Right atrium auricular region (tissue), 2 donors: ENCODE results near the gene PGK1. TPM values are rescaled to one million over a fixed set of nuclear protein-coding genes. Genes with fewer than 3 reads are reported as not detected.
"Not testable (repeated sequence)": the region's sequence is repeated elsewhere in the genome, so short reads cannot be mapped to it uniquely, and the experiment has no call there.

Experiments used
- DNase-seq: peaks from one replicate; pipeline ENCODE4 v3.0.0-alpha.2; 2019; ENCODE audit warnings: low spot score
- H3K27ac ChIP-seq, 2 donors: fragments of 200-600 bp; sonication (generic); 1 replicate in 1 of 2; 2 replicates in 1 of 2; pipeline ENCODE4 v1.5.1; 2016 to 2019
- H3K27me3 ChIP-seq, 2 donors: fragments of 200-600 bp; sonication (generic); one replicate each; pipeline versions ENCODE4 v1.5.1 to v1.6.0; 2017 to 2019
- H3K36me3 ChIP-seq: fragments of 200-600 bp; sonication (generic); one replicate; pipeline ENCODE4 v1.5.1; 2016
- H3K4me1 ChIP-seq, 2 donors: fragments of 200-600 bp; sonication (generic); one replicate each; pipeline versions ENCODE4 v1.5.1 to v1.6.0; 2017 to 2019
- H3K4me3 ChIP-seq, 2 donors: fragments of 200-600 bp; sonication (generic); 1 replicate in 1 of 2; 2 replicates in 1 of 2; pipeline ENCODE4 v1.5.1; 2017 to 2019; ENCODE audit warnings: mild to moderate bottlenecking in 1 of 2, moderate library complexity in 1 of 2
- H3K9me3 ChIP-seq, 2 donors: fragments of 200-600 bp; sonication (generic); one replicate each; pipeline ENCODE4 v1.5.1; 2019
- total RNA-seq, 2 donors: library from RNA; depleted of rRNA; stranded (reverse); fragments of >200 nt; gene quantifications; one replicate each; pipeline ENCODE4 v1.1.0, GENCODE V29; 2016
- TF ChIP-seq, protein P1 (sequence below), 2 donors: fragments of 200-600 bp; sonication (generic); IDR thresholded peaks; one replicate each; pipeline ENCODE4 v1.5.1; 2019; ENCODE audit warnings: antibody characterized with exemption in 2 of 2

PGK1 gene
- total RNA-seq, 2 donors from 2014 or later = 197 to 263 TPM

DNA sequence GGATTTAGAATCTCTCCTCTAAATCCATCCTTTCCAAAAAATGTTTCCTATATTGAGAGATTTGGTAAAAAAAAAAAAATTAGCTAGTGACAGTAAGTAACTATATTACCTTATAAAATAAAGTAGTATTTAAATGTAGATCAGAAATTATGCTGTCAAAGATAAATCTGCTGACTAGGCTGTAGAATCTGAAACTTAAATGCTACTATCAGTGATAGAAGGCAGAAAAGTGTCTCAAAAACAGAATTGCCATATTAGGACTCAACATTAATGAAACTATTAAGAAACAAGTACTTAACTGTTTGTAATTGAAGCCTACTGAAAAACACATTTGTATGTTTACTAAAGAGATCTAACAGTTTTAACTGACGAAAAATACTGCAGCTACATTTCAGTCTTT is 27.1 kb downstream of the PGK1 start:
- H3K27me3 ChIP-seq = no peaks in the 10 kb centered on the region
- no peak overlapping the region for H3K27ac ChIP-seq
- no peak overlapping the region for H3K4me3 ChIP-seq
- no peaks in the 10 kb centered on the region for H3K9me3 ChIP-seq
- peaks cover 14% of the 10 kb centered on the region for H3K36me3 ChIP-seq
- TF ChIP-seq, protein P1, sequence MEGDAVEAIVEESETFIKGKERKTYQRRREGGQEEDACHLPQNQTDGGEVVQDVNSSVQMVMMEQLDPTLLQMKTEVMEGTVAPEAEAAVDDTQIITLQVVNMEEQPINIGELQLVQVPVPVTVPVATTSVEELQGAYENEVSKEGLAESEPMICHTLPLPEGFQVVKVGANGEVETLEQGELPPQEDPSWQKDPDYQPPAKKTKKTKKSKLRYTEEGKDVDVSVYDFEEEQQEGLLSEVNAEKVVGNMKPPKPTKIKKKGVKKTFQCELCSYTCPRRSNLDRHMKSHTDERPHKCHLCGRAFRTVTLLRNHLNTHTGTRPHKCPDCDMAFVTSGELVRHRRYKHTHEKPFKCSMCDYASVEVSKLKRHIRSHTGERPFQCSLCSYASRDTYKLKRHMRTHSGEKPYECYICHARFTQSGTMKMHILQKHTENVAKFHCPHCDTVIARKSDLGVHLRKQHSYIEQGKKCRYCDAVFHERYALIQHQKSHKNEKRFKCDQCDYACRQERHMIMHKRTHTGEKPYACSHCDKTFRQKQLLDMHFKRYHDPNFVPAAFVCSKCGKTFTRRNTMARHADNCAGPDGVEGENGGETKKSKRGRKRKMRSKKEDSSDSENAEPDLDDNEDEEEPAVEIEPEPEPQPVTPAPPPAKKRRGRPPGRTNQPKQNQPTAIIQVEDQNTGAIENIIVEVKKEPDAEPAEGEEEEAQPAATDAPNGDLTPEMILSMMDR (IDR thresholded peaks at IDR 0.05) = no peak
- no peak for DNase-seq
- H3K4me1 ChIP-seq = no peaks in the 10 kb centered on the region

DNA sequence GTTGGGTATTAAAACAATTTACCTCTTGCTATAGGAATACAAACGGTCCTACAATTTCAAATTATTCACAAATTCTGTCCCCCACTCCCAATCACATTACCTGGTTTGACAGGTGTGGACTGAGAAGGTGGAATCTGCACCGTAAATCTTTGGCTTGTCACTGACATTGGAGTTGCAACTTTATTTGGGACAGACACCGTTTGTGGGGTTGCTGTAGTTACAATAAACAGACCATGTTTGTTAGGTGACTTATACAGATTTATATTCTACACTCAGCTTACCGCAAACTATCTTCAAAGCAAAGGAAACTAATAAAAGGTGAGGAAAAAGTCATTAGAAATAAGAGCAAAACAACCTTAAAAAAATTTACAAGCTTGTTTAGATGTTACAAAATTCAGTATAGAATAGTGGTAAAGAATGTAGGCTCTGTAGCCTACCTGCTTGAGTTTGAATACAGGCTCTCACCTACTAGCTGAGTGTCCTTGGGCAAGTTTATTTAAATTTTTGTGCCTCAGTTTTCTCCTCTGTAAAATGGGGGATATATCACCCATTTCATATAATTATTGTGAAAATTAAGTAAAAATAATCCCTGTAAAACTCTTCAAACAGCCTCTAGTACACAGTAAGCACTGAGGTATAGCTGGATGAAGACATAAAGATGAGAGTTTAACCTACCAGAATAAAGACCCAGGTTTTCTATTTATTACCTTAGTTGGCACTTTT is 29.4 kb downstream of the PGK1 start:
- Histone ChIP-seq H3K4me3 (no peak overlapping the region), H3K27ac (no peak overlapping the region), H3K4me1 (no peaks in the 10 kb centered on the region), H3K36me3 (no peaks in the 10 kb centered on the region), H3K9me3 (no peaks in the 10 kb centered on the region), H3K27me3 (no peaks in the 10 kb centered on the region)
- TF ChIP-seq, protein P1 (IDR thresholded peaks at IDR 0.05) = no peak
- DNase-seq = no peak

DNA sequence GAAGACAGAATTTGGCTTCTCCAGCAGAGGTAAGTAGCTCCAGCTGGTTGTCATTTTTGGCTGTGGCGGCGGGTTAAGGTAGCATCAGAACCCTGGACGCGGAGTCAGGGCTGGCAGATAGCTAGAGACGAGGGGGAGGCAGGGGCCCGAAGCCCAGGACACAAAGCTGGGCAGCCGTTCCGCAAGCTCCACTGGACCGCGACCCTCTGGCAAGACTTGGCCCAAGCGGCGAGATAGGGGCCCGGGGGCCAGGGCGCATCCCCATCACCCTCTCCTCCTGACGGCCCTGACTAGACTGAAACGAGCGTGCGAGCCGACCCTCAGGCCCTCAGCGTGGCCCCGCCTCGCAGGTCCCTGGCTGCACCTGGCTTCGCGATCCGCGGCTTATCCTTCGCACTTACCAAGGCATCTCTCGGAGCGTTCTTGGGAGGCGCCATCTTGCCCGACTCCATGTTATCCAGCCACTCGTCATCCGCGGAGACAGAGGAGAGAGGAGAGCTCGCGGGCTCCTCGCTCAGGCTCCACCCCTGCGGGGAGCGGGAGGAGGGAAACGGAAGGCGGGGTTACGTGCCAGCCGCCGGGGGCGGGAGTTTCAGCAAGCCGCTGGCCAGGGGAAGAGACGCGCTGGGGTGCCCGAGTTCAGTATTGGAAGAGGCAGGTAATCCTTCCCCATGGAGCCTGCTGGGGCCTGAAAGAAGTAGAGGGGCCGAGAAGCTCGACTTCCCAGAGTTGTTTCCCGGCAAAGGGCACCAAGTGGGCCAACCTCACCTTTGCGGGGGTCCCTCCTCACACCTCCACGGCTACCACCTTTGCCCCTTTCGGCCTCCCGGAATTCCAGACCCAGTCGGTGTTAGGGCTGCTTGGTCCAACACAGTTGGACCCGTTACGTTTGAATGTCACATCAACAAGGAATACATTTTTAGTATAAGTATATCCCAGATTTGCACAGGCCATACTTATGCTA is 35.4 kb downstream of the PGK1 start, which contains the start of gene TAF9B:
Gene TAF9B, minus strand, starts transcription at position 491 of the 964 bp plus-strand sequence. Its CDS starts 39 bp downstream, at position 452.
- TF ChIP-seq, protein P1 (IDR thresholded peaks at IDR 0.05) = no peak
- Histone ChIP-seq H3K27ac (peak within 1 kb of the TSS; percentile 72 to 77), H3K4me1 (no peaks in the 10 kb centered on the region), H3K4me3 (peak within 1 kb of the TSS; percentile 63 to 68), H3K9me3 (no peaks in the 10 kb centered on the region), H3K36me3 (no peaks in the 10 kb centered on the region), H3K27me3 (no peaks in the 10 kb centered on the region)
- peak; percentile 82 for DNase-seq

DNA sequence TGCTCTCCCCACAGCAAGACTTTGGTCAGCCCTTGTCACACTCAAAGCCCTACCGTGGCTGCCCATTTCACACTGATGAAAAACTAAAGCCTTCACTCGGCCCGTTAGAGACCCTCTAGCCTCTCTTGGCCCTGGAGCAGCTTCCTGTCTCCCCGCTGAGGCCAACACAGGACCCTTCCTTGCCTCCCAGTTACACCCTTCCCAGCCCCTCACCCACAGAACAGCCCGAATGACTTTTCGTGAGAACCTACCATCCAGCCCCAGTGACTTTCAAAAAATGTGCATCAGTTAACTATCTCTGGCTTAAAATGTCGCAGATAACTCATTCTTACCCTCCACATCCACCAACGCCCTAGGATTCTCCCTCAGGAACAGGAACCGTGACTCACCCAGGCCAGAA is 36.2 kb downstream of the PGK1 start:
- no peak for DNase-seq
- H3K9me3 ChIP-seq = no peaks in the 10 kb centered on the region
- no peaks in the 10 kb centered on the region for H3K27me3 ChIP-seq
- H3K36me3 ChIP-seq = no peaks in the 10 kb centered on the region
- H3K27ac ChIP-seq = no peak overlapping the region
- H3K4me1 ChIP-seq = no peaks in the 10 kb centered on the region
- TF ChIP-seq, protein P1 (IDR thresholded peaks at IDR 0.05) = no peak
- H3K4me3 ChIP-seq = no peak overlapping the region

DNA sequence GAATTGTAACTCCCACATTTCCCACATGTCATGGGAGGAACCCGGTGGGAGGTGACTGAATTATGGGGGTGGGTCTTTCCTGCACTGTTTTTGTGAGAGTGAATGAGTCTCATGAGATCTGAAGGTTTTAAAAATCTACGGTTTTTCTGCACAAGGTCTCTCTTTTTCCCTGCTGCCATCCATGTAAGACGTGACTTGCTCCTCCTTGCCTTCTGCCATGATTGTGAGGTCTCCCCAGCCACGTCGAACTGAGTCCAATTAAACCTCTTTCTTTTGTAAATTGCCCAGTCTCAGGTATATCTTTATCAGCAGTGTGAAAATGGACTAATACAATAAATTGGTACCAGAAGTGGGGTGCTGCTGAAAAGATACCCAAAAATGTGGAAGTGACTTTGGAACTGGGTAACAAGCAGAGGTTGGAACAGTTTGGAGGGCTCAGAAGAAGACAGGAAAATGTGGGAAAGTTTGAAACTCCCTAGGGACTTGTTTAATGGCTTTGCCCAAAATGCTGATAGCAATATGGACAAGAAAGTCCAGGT is 43.0 kb downstream of the PGK1 start:
- not testable (repeated sequence) for H3K4me1 ChIP-seq, DNase-seq, H3K27ac ChIP-seq, H3K27me3 ChIP-seq, H3K4me3 ChIP-seq, H3K36me3 ChIP-seq
- H3K9me3 ChIP-seq = peaks cover 10 to 26% of the 10 kb centered on the region in 2 donors

DNA sequence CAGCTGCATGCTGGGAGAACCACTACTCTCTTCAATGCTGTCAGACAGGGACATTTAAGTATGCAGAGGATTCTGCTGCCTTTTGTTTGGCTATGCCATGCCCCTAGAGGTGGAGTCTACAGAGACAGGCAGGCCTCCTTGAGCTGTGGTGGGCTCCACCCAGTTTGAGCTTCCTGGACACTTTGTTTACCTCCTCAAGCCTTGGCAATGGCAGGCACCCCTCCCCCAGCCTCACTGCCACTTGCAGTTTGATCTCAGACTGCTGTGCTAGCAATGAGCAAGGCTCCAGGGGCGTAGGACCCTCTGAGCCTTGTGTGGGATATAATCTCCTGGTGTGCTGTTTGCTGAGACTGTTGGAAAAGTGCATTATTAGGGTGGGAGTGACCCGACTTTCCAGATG is 53.3 kb downstream of the PGK1 start:
- not testable (repeated sequence) for H3K36me3 ChIP-seq, H3K27me3 ChIP-seq, H3K27ac ChIP-seq, H3K4me1 ChIP-seq, H3K9me3 ChIP-seq, H3K4me3 ChIP-seq, DNase-seq

DNA sequence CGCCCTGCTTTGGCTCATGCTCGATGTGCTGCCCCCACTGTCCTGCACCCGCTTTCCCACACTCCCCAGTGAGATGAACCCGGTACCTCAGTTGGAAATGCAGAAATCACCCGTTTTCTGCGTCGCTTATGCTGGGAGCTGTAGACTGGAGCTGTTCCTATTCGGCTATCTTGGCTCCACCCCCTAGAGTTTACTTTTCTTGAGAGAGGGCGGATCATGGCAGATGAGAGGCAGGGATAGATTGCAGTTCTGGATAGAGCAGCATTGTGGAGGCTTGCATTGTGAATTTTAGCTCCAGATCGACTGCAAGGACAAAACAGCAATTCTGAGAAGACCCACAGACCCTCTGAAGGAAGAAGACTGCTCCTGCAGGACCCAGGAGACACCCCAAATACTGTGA is 53.8 kb downstream of the PGK1 start:
- H3K9me3 ChIP-seq, H3K4me3 ChIP-seq, H3K27me3 ChIP-seq, H3K4me1 ChIP-seq, H3K36me3 ChIP-seq, H3K27ac ChIP-seq, DNase-seq: not testable (repeated sequence)

DNA sequence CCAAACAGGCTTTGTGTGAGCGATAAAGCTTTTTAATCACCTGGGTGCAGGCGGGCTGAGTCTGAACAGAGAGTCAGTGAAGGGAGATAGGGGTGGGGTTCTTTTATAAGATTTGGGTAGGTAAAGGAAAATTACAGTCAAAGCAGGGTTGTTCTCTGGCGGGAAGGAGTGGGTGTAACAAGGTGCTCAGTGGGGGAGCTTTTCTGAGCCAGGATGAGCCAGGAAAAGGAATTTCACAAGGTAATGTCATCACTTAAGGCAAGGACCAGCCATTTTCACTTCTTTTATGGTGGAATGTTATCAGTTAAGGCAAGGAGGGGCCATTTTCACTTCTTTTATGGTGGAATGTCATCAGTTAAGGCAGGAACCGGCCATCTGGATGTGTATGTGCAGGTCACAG is 56.7 kb downstream of the PGK1 start:
- H3K36me3 ChIP-seq, H3K4me1 ChIP-seq, H3K4me3 ChIP-seq: not testable (repeated sequence)

DNA sequence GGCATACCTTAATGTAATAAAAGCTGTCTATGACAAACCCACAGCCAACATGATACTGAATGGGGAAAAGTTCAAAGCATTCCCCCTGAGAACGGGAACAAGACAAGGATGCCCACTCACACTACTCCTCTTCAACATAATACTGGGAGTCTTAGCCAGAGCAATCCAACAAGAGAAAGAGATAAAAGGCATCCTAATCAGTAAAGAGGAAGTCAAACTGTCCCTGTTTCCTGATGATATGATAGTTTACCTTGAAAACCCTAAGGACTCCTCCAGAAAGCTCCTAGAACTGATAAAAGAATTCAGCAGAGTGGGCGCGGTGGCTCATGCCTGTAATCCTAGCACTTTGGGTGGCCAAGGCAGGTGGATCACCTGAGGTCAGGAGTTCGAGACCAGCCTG is 59.1 kb downstream of the PGK1 start:
- H3K4me1 ChIP-seq, H3K9me3 ChIP-seq, H3K27me3 ChIP-seq, H3K4me3 ChIP-seq, H3K27ac ChIP-seq, DNase-seq, H3K36me3 ChIP-seq: not testable (repeated sequence)

More for the DNA sequence above, 56.7 kb downstream of the PGK1 start:
- DNase-seq, H3K9me3 ChIP-seq, H3K27ac ChIP-seq, H3K27me3 ChIP-seq: not testable (repeated sequence)
